IMR-90 (cell line): ENCODE results near the gene KIRREL2. TPM values are rescaled to one million over a fixed set of nuclear protein-coding genes. Genes with fewer than 3 reads are reported as not detected.

ENCODE experiments used
- ATAC-seq: fragments of 200-7000 bp; cut with Tn5 transposase; 2 replicates; pipeline ENCODE4 v1.9.1; 2020; ENCODE audit warnings: low read depth, mild to moderate bottlenecking, moderate library complexity
- BruUV-seq: library from RNA; stranded (reverse); fragments of 400-500 nt; replicated peaks from 2 replicates; lab custom pipeline; 2021; lab: Mats Ljungman, UMichigan
- CTCF ChIA-PET: fragments of 300-600 bp; formaldehyde crosslinking; extraction: SDS; loops from one replicate; lab custom pipeline; 2021; ENCODE audit warnings: antibody characterized with exemption; lab: Yijun Ruan, JAX
- POLR2A ChIA-PET: fragments of 300-600 bp; sonication (Branson Sonifier 250); formaldehyde crosslinking; loops from one replicate; lab custom pipeline; 2022; ENCODE audit warnings: antibody characterized with exemption; ENCODE audit not compliant: unreplicated experiment; lab: Charles Lee
- DNase-seq: peaks from one replicate; pipeline ENCODE4 v3.0.0; 2013
- H2AFZ ChIP-seq: replicated peaks from 2 replicates; pipeline ENCODE3; 2013; ENCODE audit warnings: low read length, mild to moderate bottlenecking; ENCODE audit not compliant: poor library complexity
- H2AK5ac ChIP-seq: 2 replicates; pipeline ENCODE4 v1.6.1; 2013; ENCODE audit warnings: low read depth, low read length, inconsistent platforms
- H2AK9ac ChIP-seq: replicated peaks from 2 replicates; pipeline ENCODE3; 2013; ENCODE audit warnings: mild to moderate bottlenecking, low read depth, low read length, moderate library complexity; ENCODE audit not compliant: poor library complexity
- H2BK120ac ChIP-seq: 2 replicates; pipeline ENCODE4 v1.6.1; 2013; ENCODE audit warnings: low read depth, low read length, inconsistent platforms
- H2BK15ac ChIP-seq: 3 replicates; pipeline ENCODE4 v1.6.1; 2013; ENCODE audit warnings: low read depth, low read length, inconsistent platforms
- H2BK20ac ChIP-seq: 2 replicates; pipeline ENCODE4 v1.6.1; 2013; ENCODE audit warnings: low read depth, mild to moderate bottlenecking, inconsistent platforms, low read length, moderate library complexity
- H2BK5ac ChIP-seq: 2 replicates; pipeline ENCODE4 v1.6.1; 2013; ENCODE audit warnings: mild to moderate bottlenecking, low read depth, low read length, inconsistent platforms; ENCODE audit not compliant: poor library complexity, severe bottlenecking
- H3K14ac ChIP-seq: replicated peaks from 2 replicates; pipeline ENCODE4 v1.6.1; 2013; ENCODE audit warnings: low read depth, low read length, inconsistent platforms
- H3K18ac ChIP-seq: 2 replicates; pipeline ENCODE4 v1.6.1; 2013; ENCODE audit warnings: low read depth, low read length, control low read depth
- H3K23ac ChIP-seq: 2 replicates; pipeline ENCODE4 v1.6.1; 2013; ENCODE audit warnings: low read depth, low read length, inconsistent platforms
- H3K27ac ChIP-seq: 2 replicates; pipeline ENCODE4 v1.5.1; 2013; ENCODE audit warnings: mild to moderate bottlenecking, control low read depth, low read length; ENCODE audit not compliant: insufficient read depth
- H3K27me3 ChIP-seq: 2 replicates; pipeline ENCODE4 v1.6.1; 2013; ENCODE audit warnings: low read length; ENCODE audit not compliant: control insufficient read depth, insufficient read depth
- H3K36me3 ChIP-seq: 2 replicates; pipeline ENCODE4 v1.6.1; 2013; ENCODE audit warnings: low read length, mixed read lengths; ENCODE audit not compliant: control insufficient read depth, insufficient read depth
- H3K4ac ChIP-seq: 2 replicates; pipeline ENCODE4 v1.6.1; 2013; ENCODE audit warnings: low read depth, low read length, inconsistent platforms
- H3K4me1 ChIP-seq: 2 replicates; pipeline ENCODE4 v1.6.1; 2013; ENCODE audit warnings: low read length, mixed read lengths; ENCODE audit not compliant: control insufficient read depth, insufficient read depth
- H3K4me2 ChIP-seq: 2 replicates; pipeline ENCODE4 v1.6.1; 2013; ENCODE audit warnings: low read depth, mild to moderate bottlenecking, control low read depth, low read length, moderate library complexity
- H3K4me3 ChIP-seq: 2 replicates; pipeline ENCODE4 v1.5.1; 2013; ENCODE audit warnings: low read depth, mild to moderate bottlenecking, control low read depth, low read length, moderate library complexity; ENCODE audit not compliant: insufficient read depth
- H3K56ac ChIP-seq: 2 replicates; pipeline ENCODE4 v1.6.1; 2013; ENCODE audit warnings: low read length, inconsistent platforms; ENCODE audit not compliant: insufficient read depth; ENCODE audit errors: extremely low read depth
- H3K79me1 ChIP-seq, 2 experiments: 2 replicates each; pipeline ENCODE4 v1.6.1; 2013; ENCODE audit warnings: low read length in 2 of 2, inconsistent platforms in 1 of 2, low read depth in 1 of 2
- H3K9ac ChIP-seq: 2 replicates; pipeline ENCODE4 v1.6.1; 2013; ENCODE audit warnings: low read depth, low read length, control low read depth
- H3K9me1 ChIP-seq: 2 replicates; pipeline ENCODE4 v1.6.1; 2013; ENCODE audit warnings: low read length, inconsistent platforms; ENCODE audit not compliant: insufficient read depth
- H3K9me3 ChIP-seq: 2 replicates; pipeline ENCODE4 v1.6.1; 2013; ENCODE audit warnings: low read length; ENCODE audit not compliant: control insufficient read depth, insufficient read depth
- H4K20me1 ChIP-seq: 2 replicates; pipeline ENCODE4 v1.6.1; 2013; ENCODE audit warnings: low read length, inconsistent platforms; ENCODE audit not compliant: insufficient read depth
- H4K5ac ChIP-seq: 2 replicates; pipeline ENCODE4 v1.6.1; 2013; ENCODE audit warnings: mild to moderate bottlenecking, low read depth, low read length, control low read depth
- H4K8ac ChIP-seq, 2 experiments: 2 replicates each; pipeline ENCODE4 v1.6.1; 2013; ENCODE audit warnings: low read depth in 2 of 2, low read length in 2 of 2, control low read depth in 1 of 2, inconsistent platforms in 1 of 2
- H4K91ac ChIP-seq: 2 replicates; pipeline ENCODE4 v1.6.1; 2013; ENCODE audit warnings: low read depth, low read length, inconsistent platforms; ENCODE audit not compliant: insufficient read depth
- BHLHE40 ChIP-seq: fragments of 150-350 bp; IDR thresholded peaks from 2 replicates; pipeline ENCODE4 v1.6.1; 2016; ENCODE audit warnings: mild to moderate bottlenecking, low read depth, low read length
- CEBPB ChIP-seq: IDR thresholded peaks from 2 replicates; pipeline ENCODE4 v1.6.1; 2012; ENCODE audit warnings: low read depth, low read length, improper control_type of control experiment
- CHD1 ChIP-seq: IDR thresholded peaks from 2 replicates; pipeline ENCODE4 v1.6.1; 2012; ENCODE audit warnings: low read depth, low read length, improper control_type of control experiment
- FOS ChIP-seq: fragments of 150-350 bp; IDR thresholded peaks from 2 replicates; pipeline ENCODE4 v1.6.1; 2016; ENCODE audit warnings: low read depth, low read length
- MAFK ChIP-seq: IDR thresholded peaks from 2 replicates; pipeline ENCODE4 v1.6.1; 2012; ENCODE audit warnings: low read depth, low read length, improper control_type of control experiment
- MAZ ChIP-seq: IDR thresholded peaks from 2 replicates; pipeline ENCODE4 v1.6.1; 2012; ENCODE audit warnings: low read depth, mild to moderate bottlenecking, low read length, improper control_type of control experiment, moderate library complexity, borderline replicate concordance
- MXI1 ChIP-seq: IDR thresholded peaks from 2 replicates; pipeline ENCODE4 v1.6.1; 2012; ENCODE audit warnings: low read depth, mild to moderate bottlenecking, low read length, moderate library complexity, borderline replicate concordance
- NFE2L2 ChIP-seq: fragments of 150-350 bp; IDR thresholded peaks from 2 replicates; pipeline ENCODE4 v1.6.1; 2016; ENCODE audit warnings: low read depth, mild to moderate bottlenecking, low read length
- POLR2A ChIP-seq: IDR thresholded peaks from 2 replicates; pipeline ENCODE4 v1.6.1; 2012; ENCODE audit warnings: mild to moderate bottlenecking, low read depth, low read length
- RAD21 ChIP-seq: IDR thresholded peaks from 2 replicates; pipeline ENCODE4 v1.6.1; 2012; ENCODE audit warnings: low read length, improper control_type of control experiment
- RCOR1 ChIP-seq: IDR thresholded peaks from 2 replicates; pipeline ENCODE4 v1.6.1; 2012; ENCODE audit warnings: mild to moderate bottlenecking, low read length, improper control_type of control experiment; ENCODE audit not compliant: insufficient replicate concordance
- RFX5 ChIP-seq: IDR thresholded peaks from 2 replicates; pipeline ENCODE4 v1.8.0; 2012; ENCODE audit warnings: low read depth, mild to moderate bottlenecking, low read length, moderate library complexity
- SMC3 ChIP-seq: fragments of 150-350 bp; IDR thresholded peaks from 2 replicates; pipeline ENCODE4 v1.6.1; 2016; ENCODE audit warnings: low read depth, mild to moderate bottlenecking, antibody characterized with exemption, low read length, moderate library complexity
- WGBS, 2 experiments: methylation state at CpG; one replicate each; pipeline versions ENCODE4 v1.1.5 to v1.1.7; 2013; ENCODE audit warnings: missing lambda C conversion rate in 2 of 2; ENCODE audit not compliant: insufficient read length in 1 of 2; ENCODE audit errors: extremely low coverage in 2 of 2; 5-methylcytosine and 5-hydroxymethylcytosine counted together
- dilution Hi-C: fragments of 300-500 bp; cut with HindIII; formaldehyde crosslinking; loops from one replicate; pipeline ENCODE4 v1.14.3; 2018; ENCODE audit warnings: low sequenced_read_pairs; ENCODE audit not compliant: unreplicated experiment
- in situ Hi-C: fragments of 300-500 bp; cut with MboI; formaldehyde crosslinking; loops from 3 replicates; pipeline ENCODE4 v1.14.3; 2019; ENCODE audit warnings: low sequenced_read_pairs, inconsistent platforms, mixed read lengths
- intact Hi-C: fragments of 100-400 bp; cut with micrococcal nuclease; formaldehyde crosslinking; loops from 2 replicates; pipeline ENCODE4 v1.10.0; 2022
- polyA plus RNA-seq, 3 experiments: library from polyadenylated mRNA; depleted of rRNA; stranded (reverse); fragments of >200 nt; gene quantifications; 2 replicates each; pipeline ENCODE4 v1.2.3, GENCODE V29; 2012; ENCODE audit warnings: low replicate concordance in 1 of 3
- total RNA-seq: library from RNA; depleted of rRNA; stranded (reverse); fragments of >200 nt; gene quantifications from 2 replicates; pipeline ENCODE4 v1.2.3, GENCODE V29; 2012
- TF ChIP-seq, protein P1 (sequence below): fragments of 150-350 bp; IDR thresholded peaks from 2 replicates; pipeline ENCODE4 v1.6.1; 2017; ENCODE audit warnings: mild to moderate bottlenecking, antibody characterized with exemption, low read length, low read depth
- TF ChIP-seq, protein P2 (sequence below): fragments of 150-350 bp; IDR thresholded peaks from 2 replicates; pipeline ENCODE4 v1.6.1; 2016; ENCODE audit warnings: low read depth, mild to moderate bottlenecking, low read length, moderate library complexity, borderline replicate concordance

KIRREL2 gene
- total and polyA plus RNA-seq, 2 of the 4 experiments (the other 2 are of a cell fraction), result not detected

DNA sequence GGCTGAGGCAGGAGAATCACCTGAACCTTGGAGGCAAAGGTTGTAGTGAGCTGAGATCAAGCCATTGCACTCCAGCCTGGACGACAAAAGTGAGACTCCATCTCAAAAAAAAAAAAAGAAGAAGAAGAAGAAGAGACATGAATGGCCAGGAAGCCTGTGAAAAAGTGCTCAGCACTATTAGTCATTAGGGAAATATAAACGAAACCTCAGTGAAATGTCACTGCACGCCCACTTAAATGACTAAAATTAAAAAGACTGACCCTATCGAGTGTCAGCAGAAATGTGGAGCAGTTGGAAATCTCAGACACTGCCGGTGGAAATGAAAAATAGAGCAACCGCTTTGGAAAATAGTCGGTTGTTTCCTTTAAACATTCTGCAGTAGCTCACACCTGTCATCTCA lies 56.9 kb downstream of the KIRREL2 start:
- intact Hi-C loops, result no loop called here
- 0 out of 2 replicates have a peak overlapping the region, but pooled peaks have one; percentile 11 for H4K91ac ChIP-seq
- 0 out of 2 replicates have a peak, but pooled peaks cover 3% of the 10 kb centered on the region for H3K4me1 ChIP-seq
- H3K9ac ChIP-seq, result peak overlapping the region; percentile 46; the same call in 1 of the 2 replicates
- peak overlapping the region; percentile 49; the same call in 1 of the 2 replicates for H3K4me2 ChIP-seq
- no peaks in the 10 kb centered on the region for H4K20me1 ChIP-seq
- H3K4ac ChIP-seq, result peak overlapping the region; percentile 69; the same call in 1 of the 2 replicates
- no peaks in the 10 kb centered on the region; the same call in 1 of the 2 replicates for H3K9me1 ChIP-seq
- H2BK15ac ChIP-seq, result peak overlapping the region; percentile 3; the same call in 1 of the 3 replicates
- no peak overlapping the region for H2AK5ac ChIP-seq
- ChIA-PET CTCF (interaction anchor here (0.5 kb wide), 1 partner anchor 221 kb away, joined by 3 read pairs; no protein-coding TSS in a partner anchor), POLR2A (no interaction called here)
- no peak overlapping the region for H2AFZ ChIP-seq
- no peak overlapping the region for H3K4me3 ChIP-seq
- BruUV-seq, result no TSS peak
- dilution Hi-C loops, result no loop called here
- H3K79me1 ChIP-seq, result no peaks in the 10 kb centered on the region; a peak in 1 of 4 replicates
- no peaks in the 10 kb centered on the region for H3K36me3 ChIP-seq
- WGBS, 2 experiments, result 0% methylated on average over 2 of the region's 7 CpGs; no CpG with 5 or more reads in 1 of the 2 experiments
- no peaks in the 10 kb centered on the region for H3K9me3 ChIP-seq
- ATAC-seq, result peak; percentile 86
- H2BK120ac ChIP-seq, result peak overlapping the region; percentile 79; the same call in 1 of the 2 replicates
- H2AK9ac ChIP-seq, result no peak overlapping the region
- H4K5ac ChIP-seq, result no peak overlapping the region
- no peak overlapping the region for H3K18ac ChIP-seq
- no peak overlapping the region; a peak in 1 of 4 replicates for H4K8ac ChIP-seq
- H3K23ac ChIP-seq, result 0 out of 2 replicates have a peak overlapping the region, but pooled peaks have one; percentile 68
- H3K27me3 ChIP-seq, result no peaks in the 10 kb centered on the region
- H3K56ac ChIP-seq, result no peak overlapping the region
- H2BK5ac ChIP-seq, result peak overlapping the region; percentile 83
- in situ Hi-C loops, result no loop called here
- H2BK20ac ChIP-seq, result no peak overlapping the region
- peak overlapping the region; percentile 94; the same call in 1 of the 2 replicates for H3K14ac ChIP-seq
- DNase-seq, result peak; percentile 80
- peak overlapping the region; percentile 44; the same call in 1 of the 2 replicates for H3K27ac ChIP-seq
- TF ChIP-seq CEBPB (no peak), NFE2L2 (no peak), MAFK (peak; percentile 45), SMC3 (no peak), RAD21 (no peak), BHLHE40 (no peak), FOS (0 out of 2 replicates have a peak, but pooled peaks have one; percentile 38), MAZ (no peak), RFX5 (no peak), MXI1 (no peak), CHD1 (no peak), RCOR1 (no peak), POLR2A (no peak)
- TF ChIP-seq, protein P1, sequence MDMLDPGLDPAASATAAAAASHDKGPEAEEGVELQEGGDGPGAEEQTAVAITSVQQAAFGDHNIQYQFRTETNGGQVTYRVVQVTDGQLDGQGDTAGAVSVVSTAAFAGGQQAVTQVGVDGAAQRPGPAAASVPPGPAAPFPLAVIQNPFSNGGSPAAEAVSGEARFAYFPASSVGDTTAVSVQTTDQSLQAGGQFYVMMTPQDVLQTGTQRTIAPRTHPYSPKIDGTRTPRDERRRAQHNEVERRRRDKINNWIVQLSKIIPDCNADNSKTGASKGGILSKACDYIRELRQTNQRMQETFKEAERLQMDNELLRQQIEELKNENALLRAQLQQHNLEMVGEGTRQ, result no peak
- TF ChIP-seq, protein P2, sequence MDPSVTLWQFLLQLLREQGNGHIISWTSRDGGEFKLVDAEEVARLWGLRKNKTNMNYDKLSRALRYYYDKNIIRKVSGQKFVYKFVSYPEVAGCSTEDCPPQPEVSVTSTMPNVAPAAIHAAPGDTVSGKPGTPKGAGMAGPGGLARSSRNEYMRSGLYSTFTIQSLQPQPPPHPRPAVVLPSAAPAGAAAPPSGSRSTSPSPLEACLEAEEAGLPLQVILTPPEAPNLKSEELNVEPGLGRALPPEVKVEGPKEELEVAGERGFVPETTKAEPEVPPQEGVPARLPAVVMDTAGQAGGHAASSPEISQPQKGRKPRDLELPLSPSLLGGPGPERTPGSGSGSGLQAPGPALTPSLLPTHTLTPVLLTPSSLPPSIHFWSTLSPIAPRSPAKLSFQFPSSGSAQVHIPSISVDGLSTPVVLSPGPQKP, result no peak
